Ovary (tissue), 9 donors: ENCODE measurements around the gene CKB. TPM values are rescaled to one million over a fixed set of nuclear protein-coding genes. Genes with fewer than 3 reads are reported as not detected.

Experiments used
- DNase-seq, 5 donors: peaks; one replicate each; pipeline ENCODE4 v3.0.0-alpha.2; 2019 to 2020
- H3K27ac ChIP-seq, 2 donors: fragments of 200-600 bp; one replicate each; pipeline versions ENCODE4 v1.5.1 to v1.8.0; 2019 to 2022
- H3K27me3 ChIP-seq: fragments of 200-600 bp; one replicate; pipeline ENCODE4 v1.8.0; 2022
- H3K36me3 ChIP-seq: fragments of 200-600 bp; sonication (generic); one replicate; pipeline ENCODE4 v1.5.1; 2019
- H3K4me1 ChIP-seq: one replicate; pipeline ENCODE4 v1.8.1; 2013; ENCODE audit warnings: mild to moderate bottlenecking, moderate library complexity; ENCODE audit not compliant: insufficient read depth
- H3K4me3 ChIP-seq: fragments of 200-600 bp; sonication (generic); one replicate; pipeline ENCODE4 v1.5.1; 2017
- H3K9me3 ChIP-seq, 2 donors: fragments of 200-600 bp in 1 of 2; sonication (generic) in 1 of 2; one replicate each; pipeline versions ENCODE4 v1.5.1 to v1.8.1; 2013 to 2019; ENCODE audit warnings: mild to moderate bottlenecking in 1 of 2, moderate library complexity in 1 of 2
- CTCF ChIP-seq, 3 donors: fragments of 450-650 bp in 2 of 3; fragments of 200-600 bp in 1 of 3; IDR thresholded peaks; one replicate each; pipeline versions ENCODE4 v1.5.1 to v1.8.0; 2016 to 2022; ENCODE audit warnings: antibody characterized with exemption in 3 of 3, mild to moderate bottlenecking in 1 of 3
- EP300 ChIP-seq: sonication (generic); formaldehyde crosslinking; IDR thresholded peaks from one replicate; pipeline ENCODE4 v1.6.1; 2017; ENCODE audit warnings: antibody characterized with exemption
- POLR2A ChIP-seq: fragments of 450-650 bp; IDR thresholded peaks from one replicate; pipeline ENCODE4 v1.6.1; 2017; ENCODE audit warnings: antibody characterized with exemption, mild to moderate bottlenecking, moderate library complexity
- WGBS, 3 donors: extraction: QIAGEN DNeasy Blood & Tissue Kit in 1 of 3; methylation state at CpG; one replicate each; pipeline versions ENCODE4 v1.1.5 to v1.1.7; 2013 to 2017; 5-methylcytosine and 5-hydroxymethylcytosine counted together
- intact Hi-C, 4 donors: fragments of 100-400 bp; cut with DNase I; formaldehyde crosslinking; loops; one replicate each; pipeline versions ENCODE4 v1.11.0 to v1.15.1; 2022 to 2023
- polyA plus RNA-seq, 2 donors: library from polyadenylated mRNA; stranded (reverse); fragments of 200-250 nt in 1 of 2; fragments of 350-450 nt in 1 of 2; fragmentation: Illumina TruSeq in 1 of 2; extraction: RNeasy Lipid Tissue Mini Kit (QIAGEN cat#74804) in 1 of 2; gene quantifications; one replicate each; pipeline ENCODE4 v1.2.3, GENCODE V29; 2013 to 2014
- total RNA-seq, 7 donors: library from RNA; depleted of rRNA in 2 of 7; stranded (reverse); fragments of >200 nt in 2 of 7; fragmentation: NEBNext Ultra II Directional in 3 of 7; extraction: Animal tissue kit (Norgen Biotek cat#: 25700) in 3 of 7; gene quantifications; one replicate each; pipeline versions ENCODE4 v1.1.0 to v1.2.4, GENCODE V29; 2016 to 2023
- donor health status: DM: no; HTN: no; CAD: no; lungs with moderate emphysema.
- donor health status: DM: no; HTN: no; CAD: no.
- donor health status: Bipolar disorder and iron deficiency.
- donor health status: DM: yes; HTN: yes; CAD: no.
- donor health status: DM: no; HTN: no; CAD: no.
- donor health status: DM: yes; HTN: yes; CAD: no.

CKB gene
- total and polyA plus RNA-seq, 9 donors, result 47.5 to 284 (median 134) TPM

- WGBS, 3 donors, result 38 to 56% (median 45%) methylated on average over 21 of the region's 21 CpGs
- no peak overlapping the region for H3K27ac ChIP-seq
- no peaks in the 10 kb centered on the region for H3K36me3 ChIP-seq
- no peaks in the 10 kb centered on the region for H3K9me3 ChIP-seq
- TF ChIP-seq POLR2A (no peak), EP300 (no peak), CTCF (IDR thresholded peaks at IDR 0.05) (no peak)
- no peaks in the 10 kb centered on the region for H3K27me3 ChIP-seq
- H3K4me3 ChIP-seq, result peak overlapping the region; percentile 93
- H3K4me1 ChIP-seq, result peaks cover 8% of the 10 kb centered on the region
- DNase-seq, result peak in 1 of 5 donors; percentile 14
- intact Hi-C loops, result loop anchor here in 1 of 4 donors (10.0 kb wide), 1 partner anchor 61 kb away; the partner anchor contains the start of gene KLC1
Measured at GRCh38 chr14:103563844-103564505, 41.3 kb upstream of the CKB start.

DNA sequence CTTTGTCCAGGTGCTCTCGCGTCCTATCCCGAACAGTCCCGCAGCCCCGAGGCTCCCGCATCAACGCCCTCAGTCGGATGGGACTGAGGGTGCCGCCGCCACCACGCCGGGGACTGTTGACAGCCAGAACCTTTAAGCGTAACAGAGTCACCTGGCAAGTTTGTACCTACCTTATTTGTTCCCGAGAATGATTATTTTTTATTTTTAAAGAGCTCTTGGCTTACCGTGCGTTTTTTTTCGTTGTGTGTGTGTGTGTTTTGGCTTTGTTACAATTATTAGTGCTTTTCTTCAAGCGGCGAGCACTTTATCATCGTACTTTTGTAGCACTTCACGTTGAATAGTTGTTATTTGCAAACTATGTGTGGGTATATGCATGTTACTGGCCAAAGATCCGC, 40.6 kb upstream of the CKB start:
- Histone ChIP-seq H3K4me3 (peak overlapping the region; percentile 93), H3K9me3 (no peaks in the 10 kb centered on the region), H3K4me1 (peaks cover 8% of the 10 kb centered on the region), H3K36me3 (no peaks in the 10 kb centered on the region), H3K27ac (peak overlapping the region in 1 of 2 donors; percentile 94), H3K27me3 (no peaks in the 10 kb centered on the region)
- no peak for DNase-seq
- WGBS, 3 donors, result 0 to 1% (median 0%) methylated on average over 22 of the region's 22 CpGs
- no peak for TF ChIP-seq POLR2A
- no peak for TF ChIP-seq CTCF (IDR thresholded peaks at IDR 0.05)
- TF ChIP-seq EP300, result no peak
- intact Hi-C loops, result loop anchor here in 1 of 4 donors (10.0 kb wide), 1 partner anchor 62 kb away; the partner anchor contains the start of gene KLC1

- H3K4me3 ChIP-seq, result peak within 1 kb of the TSS; percentile 93
- intact Hi-C loops, result loop anchor here in 1 of 4 donors (10.0 kb wide), 1 partner anchor 62 kb away; the partner anchor contains the start of gene KLC1
- peaks cover 8% of the 10 kb centered on the region for H3K4me1 ChIP-seq
- 0% methylated on average over 38 to 109 of the region's 109 CpGs for WGBS, 3 donors
- no peaks in the 10 kb centered on the region for H3K9me3 ChIP-seq
- no peaks in the 10 kb centered on the region for H3K27me3 ChIP-seq
- no peak for TF ChIP-seq EP300
- TF ChIP-seq CTCF (IDR thresholded peaks at IDR 0.05), result peak in 1 of 3 donors; percentile 22
- peak; percentile 57 for TF ChIP-seq POLR2A
- peak within 1 kb of the TSS; percentile 94 to 98 for H3K27ac ChIP-seq
- H3K36me3 ChIP-seq, result no peaks in the 10 kb centered on the region
- DNase-seq, result peak; percentile 78 to 90 (median 85)
Measured at GRCh38 chr14:103562429-103563225, 40.0 kb upstream of the CKB start, which contains the start of the genes BAG5 and COA8. BAG5 (minus strand) TSS chr14:103562657; CDS start chr14:103561164, 1,493 bp downstream. COA8 (plus strand) TSS chr14:103562960; CDS start chr14:103563002, 42 bp downstream.

DNA sequence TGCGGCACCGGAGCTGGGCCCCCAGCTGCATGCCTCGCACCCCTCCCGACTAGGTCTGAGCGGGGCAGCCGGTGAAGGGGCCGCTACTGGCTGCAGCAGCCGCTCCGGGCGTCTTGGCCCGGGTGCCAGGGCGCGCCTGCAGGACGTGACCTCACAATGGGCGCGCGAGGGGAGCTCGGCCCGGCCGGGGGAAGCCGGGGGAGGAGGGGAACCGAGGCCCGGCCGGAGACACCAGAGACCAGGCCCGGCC, 39.5 kb upstream of the CKB start:
- DNase-seq, result peak in 1 of 5 donors; percentile 52
- Histone ChIP-seq H3K27ac (peak overlapping the region; percentile 94 to 98), H3K36me3 (no peaks in the 10 kb centered on the region), H3K27me3 (no peaks in the 10 kb centered on the region), H3K4me3 (peak overlapping the region; percentile 93), H3K9me3 (no peaks in the 10 kb centered on the region), H3K4me1 (peaks cover 9% of the 10 kb centered on the region)
- intact Hi-C loops, result loop anchor here in 1 of 4 donors (10.0 kb wide), 1 partner anchor 63 kb away; the partner anchor contains the start of gene KLC1
- WGBS, 3 donors, result 0% methylated on average over 9 to 25 of the region's 25 CpGs
- no peak for TF ChIP-seq CTCF (IDR thresholded peaks at IDR 0.05)
- no peak for TF ChIP-seq EP300
- TF ChIP-seq POLR2A, result no peak
